ENCODE measurements around the gene TMEM176A.
"Not testable (repeated sequence)": the region's sequence is repeated elsewhere in the genome, so short reads cannot be mapped to it uniquely, and the experiment has no call there.

The TMEM176A gene

DNA sequence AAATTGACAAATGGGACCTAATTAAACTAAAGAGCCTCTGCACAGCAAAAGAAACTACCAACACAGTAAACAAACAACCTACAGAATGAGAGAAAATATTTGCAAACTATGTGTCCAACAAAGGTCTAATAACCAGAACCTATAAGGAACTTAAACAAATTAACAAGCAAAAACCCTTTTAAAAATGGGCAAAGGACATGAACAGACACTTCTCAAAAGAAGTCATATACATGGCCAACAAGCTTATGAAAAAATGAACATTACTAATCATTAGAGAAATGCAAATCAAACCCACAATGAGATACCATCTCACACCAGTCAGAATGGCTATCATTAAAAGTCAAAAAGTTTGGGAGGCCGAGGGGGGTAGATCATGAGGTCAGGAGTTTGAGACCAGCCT, 26.4 kb upstream of the TMEM176A start:
- not testable (repeated sequence) for H3K27ac ChIP-seq (ENCODE audit: low read length); H3K4me3 ChIP-seq (ENCODE audit: low read length); H3K4me1 ChIP-seq (ENCODE audit: control insufficient read depth, low read depth, low read length); H3K27me3 ChIP-seq (ENCODE audit: control insufficient read depth, insufficient read depth, low read length); H3K9ac ChIP-seq (ENCODE audit: low read length); H3K36me3 ChIP-seq (ENCODE audit: control insufficient read depth, low read depth, low read length); H3K9me3 ChIP-seq (ENCODE audit: control insufficient read depth, low read depth, low read length)

DNA sequence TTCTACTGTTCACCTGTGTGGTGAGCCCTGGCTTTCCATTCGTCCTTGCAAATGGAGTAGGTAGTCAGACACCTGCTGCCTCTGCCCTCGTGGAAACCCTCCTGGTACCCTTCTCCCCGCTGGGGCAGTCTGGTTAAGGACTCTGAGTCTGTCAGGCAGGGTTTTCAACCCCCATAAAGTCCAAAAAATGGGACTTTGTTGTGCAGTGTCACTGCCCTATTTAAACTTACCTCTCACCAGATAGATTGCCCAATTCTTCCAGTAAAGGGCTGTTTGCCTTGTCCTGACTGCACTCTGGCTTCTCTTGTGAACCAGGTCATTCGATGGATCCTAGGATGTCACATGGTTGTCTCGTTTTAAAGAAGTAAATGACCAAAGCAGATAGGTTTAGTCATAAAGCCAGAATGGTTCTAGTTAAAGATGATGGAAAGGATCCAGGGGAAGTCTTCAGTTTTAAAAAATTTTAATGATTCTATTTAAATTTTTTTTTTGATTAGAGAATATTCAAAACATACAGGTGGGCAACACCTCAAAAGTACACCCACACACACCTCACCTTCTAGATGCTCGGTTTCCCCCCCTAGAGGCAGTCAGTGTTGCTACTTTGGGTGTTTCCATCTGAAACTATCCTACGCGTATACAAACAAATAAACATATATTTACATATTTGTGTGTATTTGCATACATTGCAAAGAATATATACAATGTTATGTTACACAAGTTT, 22.4 kb upstream of the TMEM176A start:
- H3K36me3 ChIP-seq (ENCODE audit: control insufficient read depth, low read depth, low read length) = no peaks in the 10 kb centered on the region
- no peak overlapping the region for H3K4me3 ChIP-seq (ENCODE audit: low read length)
- H3K9ac ChIP-seq (ENCODE audit: low read length) = no peak overlapping the region
- no peaks in the 10 kb centered on the region for H3K27me3 ChIP-seq (ENCODE audit: control insufficient read depth, insufficient read depth, low read length)
- no peaks in the 10 kb centered on the region for H3K4me1 ChIP-seq (ENCODE audit: control insufficient read depth, low read depth, low read length)
- H3K9me3 ChIP-seq (ENCODE audit: control insufficient read depth, low read depth, low read length) = no peaks in the 10 kb centered on the region
- H3K27ac ChIP-seq (ENCODE audit: low read length) = no peak overlapping the region

DNA sequence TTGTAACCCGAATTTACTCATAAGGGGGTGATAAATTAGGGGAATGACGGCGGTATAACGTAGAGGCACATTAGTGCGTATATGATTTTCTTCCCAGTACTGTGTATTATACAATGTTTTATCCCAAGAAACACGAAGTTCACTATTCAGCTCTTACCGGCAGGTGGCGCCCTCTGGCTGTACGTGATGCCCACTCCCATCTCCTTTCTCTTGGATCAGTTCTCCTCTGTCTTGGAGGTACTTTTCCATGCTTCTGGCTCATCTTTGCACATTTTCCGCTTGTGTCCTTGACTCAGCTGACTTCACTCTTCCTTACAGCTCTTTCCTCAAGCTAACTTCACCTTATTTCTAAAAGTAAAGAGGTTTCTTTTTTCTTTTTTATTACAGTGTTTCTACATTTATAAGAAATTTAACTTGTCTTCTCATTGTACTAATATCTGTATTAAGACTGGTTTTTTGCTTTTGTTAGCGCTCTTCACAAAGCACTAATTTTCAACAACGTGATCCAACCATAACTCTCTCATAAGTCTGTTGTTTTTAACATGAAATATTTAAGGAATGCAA, 21.7 kb upstream of the TMEM176A start:
- Histone ChIP-seq H3K36me3 (ENCODE audit: control insufficient read depth, low read depth, low read length) (no peaks in the 10 kb centered on the region), H3K4me1 (ENCODE audit: control insufficient read depth, low read depth, low read length) (no peaks in the 10 kb centered on the region), H3K4me3 (ENCODE audit: low read length) (no peak overlapping the region), H3K9me3 (ENCODE audit: control insufficient read depth, low read depth, low read length) (no peaks in the 10 kb centered on the region), H3K27me3 (ENCODE audit: control insufficient read depth, insufficient read depth, low read length) (no peaks in the 10 kb centered on the region), H3K9ac (ENCODE audit: low read length) (no peak overlapping the region), H3K27ac (ENCODE audit: low read length) (no peak overlapping the region)

DNA sequence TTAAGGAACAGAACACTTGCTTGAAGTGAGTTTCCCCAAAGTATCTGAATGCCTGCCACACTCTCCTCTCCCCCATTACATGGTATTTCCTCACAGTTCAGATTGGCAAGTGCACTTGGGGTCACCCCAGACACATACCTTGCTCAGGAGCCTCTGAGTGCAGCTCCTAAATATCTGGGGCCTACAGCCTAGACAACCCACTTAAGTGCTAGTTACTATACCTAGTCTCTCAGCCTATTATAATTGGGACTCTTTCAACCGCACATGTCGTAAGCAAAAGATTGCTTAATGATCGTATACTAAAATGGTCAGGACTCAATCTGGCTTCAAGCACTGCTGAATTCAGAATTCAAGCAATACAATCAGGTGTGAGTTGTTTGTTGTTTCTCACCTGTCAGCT, 20.3 kb upstream of the TMEM176A start:
- no peaks in the 10 kb centered on the region for H3K4me1 ChIP-seq (ENCODE audit: control insufficient read depth, low read depth, low read length)
- H3K27ac ChIP-seq (ENCODE audit: low read length) = no peak overlapping the region
- H3K4me3 ChIP-seq (ENCODE audit: low read length) = no peak overlapping the region
- no peaks in the 10 kb centered on the region for H3K36me3 ChIP-seq (ENCODE audit: control insufficient read depth, low read depth, low read length)
- H3K27me3 ChIP-seq (ENCODE audit: control insufficient read depth, insufficient read depth, low read length) = no peaks in the 10 kb centered on the region
- no peak overlapping the region for H3K9ac ChIP-seq (ENCODE audit: low read length)
- no peaks in the 10 kb centered on the region for H3K9me3 ChIP-seq (ENCODE audit: control insufficient read depth, low read depth, low read length)

DNA sequence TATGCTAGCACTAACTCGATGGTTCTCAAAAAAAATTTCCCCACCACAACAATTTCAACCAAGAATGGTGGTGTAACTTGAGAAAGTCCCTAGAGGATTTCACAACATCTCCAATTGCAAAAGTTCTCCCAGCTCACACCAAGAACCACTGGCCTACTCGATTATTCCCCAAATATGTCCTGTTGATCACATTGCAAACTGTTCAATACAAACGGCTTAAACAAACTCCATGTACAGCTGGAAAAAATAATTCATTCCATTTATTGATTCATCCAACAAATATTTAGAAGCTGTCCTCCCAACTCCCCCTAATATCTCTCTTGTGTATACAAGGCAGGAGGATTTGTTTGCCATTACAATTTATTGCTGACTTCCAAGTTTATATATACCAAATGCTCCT, 19.5 kb upstream of the TMEM176A start:
- Histone ChIP-seq H3K9me3 (ENCODE audit: control insufficient read depth, low read depth, low read length) (no peaks in the 10 kb centered on the region), H3K36me3 (ENCODE audit: control insufficient read depth, low read depth, low read length) (no peaks in the 10 kb centered on the region), H3K27ac (ENCODE audit: low read length) (no peak overlapping the region), H3K4me3 (ENCODE audit: low read length) (no peak overlapping the region), H3K27me3 (ENCODE audit: control insufficient read depth, insufficient read depth, low read length) (no peaks in the 10 kb centered on the region), H3K4me1 (ENCODE audit: control insufficient read depth, low read depth, low read length) (no peaks in the 10 kb centered on the region), H3K9ac (ENCODE audit: low read length) (no peak overlapping the region)

DNA sequence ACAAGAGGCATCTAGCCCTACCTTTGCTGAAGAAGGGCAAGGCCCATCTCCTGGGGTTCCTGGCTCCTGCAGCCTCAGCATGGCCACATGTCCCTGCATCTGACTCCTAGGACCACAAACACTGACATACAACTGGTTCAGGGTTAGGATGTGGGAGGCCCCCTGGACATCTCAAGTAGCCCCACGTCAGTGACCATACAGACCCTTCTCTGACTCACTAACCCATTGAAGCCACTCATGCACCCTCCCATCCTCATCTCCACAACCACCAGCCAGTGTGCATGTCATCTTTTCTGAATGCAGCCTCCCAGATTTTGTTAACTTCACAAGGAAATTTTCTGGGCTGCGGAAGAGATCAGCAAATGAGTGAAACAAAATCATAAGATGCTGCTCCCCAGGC, 18.6 kb upstream of the TMEM176A start:
- Histone ChIP-seq H3K4me3 (ENCODE audit: low read length) (no peak overlapping the region), H3K9ac (ENCODE audit: low read length) (no peak overlapping the region), H3K27ac (ENCODE audit: low read length) (no peak overlapping the region), H3K9me3 (ENCODE audit: control insufficient read depth, low read depth, low read length) (no peaks in the 10 kb centered on the region), H3K4me1 (ENCODE audit: control insufficient read depth, low read depth, low read length) (no peaks in the 10 kb centered on the region), H3K27me3 (ENCODE audit: control insufficient read depth, insufficient read depth, low read length) (no peaks in the 10 kb centered on the region), H3K36me3 (ENCODE audit: control insufficient read depth, low read depth, low read length) (no peaks in the 10 kb centered on the region)

DNA sequence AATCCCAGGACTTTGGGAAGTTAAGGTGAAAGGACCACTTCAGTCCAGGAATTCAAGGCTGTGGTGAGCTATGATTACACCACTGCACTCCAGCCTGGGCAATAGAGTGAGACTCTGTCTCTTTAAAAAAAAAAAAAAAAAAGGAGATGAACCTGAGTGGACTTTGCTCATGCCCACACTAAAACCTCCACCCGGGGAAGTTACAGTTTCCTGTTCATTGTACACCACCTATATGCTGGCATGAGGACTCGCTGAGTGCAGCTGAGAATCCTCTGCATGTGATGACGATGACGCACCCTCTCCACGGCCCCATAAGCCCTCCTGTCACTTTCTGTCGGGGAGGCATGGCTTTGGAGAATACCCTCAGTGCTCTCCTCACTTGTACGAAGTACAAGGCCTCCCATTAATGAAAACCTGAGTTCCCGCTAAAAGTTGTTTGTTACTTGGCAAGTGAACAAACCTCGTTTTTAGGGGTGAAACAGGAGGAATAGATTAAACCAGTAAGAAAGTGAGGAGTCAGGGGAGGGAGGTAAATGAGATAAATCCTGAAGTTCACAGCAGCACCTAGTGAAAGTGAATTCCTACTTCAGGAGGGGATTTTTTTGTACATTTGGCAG, 16.3 kb upstream of the TMEM176A start:
- H3K9ac ChIP-seq (ENCODE audit: low read length) = no peak overlapping the region
- H3K4me1 ChIP-seq (ENCODE audit: control insufficient read depth, low read depth, low read length) = no peaks in the 10 kb centered on the region
- no peak overlapping the region for H3K27ac ChIP-seq (ENCODE audit: low read length)

DNA sequence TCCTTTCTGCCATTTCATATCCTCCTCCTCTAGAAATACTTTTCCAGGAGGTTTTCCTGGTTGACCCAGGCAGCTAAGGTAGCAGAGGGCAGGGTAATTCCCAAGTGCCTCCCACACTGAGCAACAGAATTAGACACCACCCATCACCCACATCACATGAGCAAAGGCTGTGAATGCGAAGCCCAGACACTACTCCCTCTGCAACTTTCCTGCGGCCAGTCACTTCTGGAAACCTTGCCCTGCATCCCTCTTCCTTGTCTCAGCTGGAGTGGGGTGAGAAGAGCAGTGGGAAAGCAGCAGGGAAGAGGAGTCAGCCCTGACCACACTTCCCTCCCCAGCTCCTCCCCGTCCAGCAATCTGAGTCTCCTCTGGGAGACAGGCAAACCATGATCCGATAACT, 15.6 kb upstream of the TMEM176A start:
- H3K4me1 ChIP-seq (ENCODE audit: control insufficient read depth, low read depth, low read length) = no peaks in the 10 kb centered on the region
- H3K27ac ChIP-seq (ENCODE audit: low read length) = no peak overlapping the region
- H3K36me3 ChIP-seq (ENCODE audit: control insufficient read depth, low read depth, low read length) = no peaks in the 10 kb centered on the region
- H3K4me3 ChIP-seq (ENCODE audit: low read length) = no peak overlapping the region
- no peak overlapping the region for H3K9ac ChIP-seq (ENCODE audit: low read length)
- no peaks in the 10 kb centered on the region for H3K27me3 ChIP-seq (ENCODE audit: control insufficient read depth, insufficient read depth, low read length)
- no peaks in the 10 kb centered on the region for H3K9me3 ChIP-seq (ENCODE audit: control insufficient read depth, low read depth, low read length)

More for the DNA sequence above, 16.3 kb upstream of the TMEM176A start:
- Histone ChIP-seq H3K9me3 (ENCODE audit: control insufficient read depth, low read depth, low read length) (no peaks in the 10 kb centered on the region), H3K36me3 (ENCODE audit: control insufficient read depth, low read depth, low read length) (no peaks in the 10 kb centered on the region), H3K27me3 (ENCODE audit: control insufficient read depth, insufficient read depth, low read length) (no peaks in the 10 kb centered on the region), H3K4me3 (ENCODE audit: low read length) (no peak overlapping the region)

DNA sequence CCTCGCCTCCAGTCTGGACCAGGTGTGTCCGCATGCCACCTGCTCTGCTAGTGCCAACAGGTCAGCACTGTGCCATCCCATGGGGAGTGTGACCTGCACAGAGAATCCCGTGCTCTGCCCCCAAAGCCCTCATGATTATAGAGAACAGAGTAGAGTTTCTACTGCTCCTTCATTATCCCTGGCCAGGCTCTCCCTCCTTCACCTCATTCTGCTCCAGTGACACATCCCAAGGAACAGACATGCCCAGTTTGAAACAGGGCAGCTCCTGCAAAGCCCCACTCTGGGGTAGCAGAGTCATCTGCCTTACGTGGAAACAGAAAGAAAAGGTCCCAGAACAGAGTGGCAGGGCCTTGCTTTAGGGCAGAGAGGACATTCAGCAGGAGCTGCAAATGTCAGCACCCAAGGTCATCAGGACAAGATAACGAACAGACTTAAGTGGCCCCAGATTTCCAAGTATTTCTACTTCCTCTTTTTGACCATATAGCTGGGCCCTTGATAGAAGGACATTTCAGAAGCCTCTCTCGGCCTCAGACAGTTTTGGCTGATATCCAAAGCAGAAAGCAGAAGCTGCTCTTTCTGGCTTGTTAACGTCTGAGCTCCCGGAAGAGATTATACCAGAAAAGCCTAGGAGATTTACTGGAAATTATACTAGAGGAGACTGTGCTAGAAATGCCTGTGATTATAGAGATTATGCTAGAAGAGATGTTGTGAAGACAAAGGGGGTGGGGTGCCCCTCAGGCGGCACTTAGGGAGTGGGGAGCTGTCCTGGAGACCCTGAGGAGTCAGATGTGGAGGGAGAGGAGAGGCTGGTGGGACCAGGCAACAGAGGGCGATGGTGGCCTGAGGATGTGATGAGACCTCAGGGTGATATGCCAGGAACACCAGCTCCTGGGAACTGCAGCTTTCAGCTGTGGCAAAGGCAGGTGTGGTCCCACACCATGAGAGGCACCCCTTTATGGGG, 13.0 kb upstream of the TMEM176A start:
- H3K4me1 ChIP-seq (ENCODE audit: control insufficient read depth, low read depth, low read length) = no peaks in the 10 kb centered on the region
- no peaks in the 10 kb centered on the region for H3K9me3 ChIP-seq (ENCODE audit: control insufficient read depth, low read depth, low read length)
- H3K27ac ChIP-seq (ENCODE audit: low read length) = no peak overlapping the region
- H3K4me3 ChIP-seq (ENCODE audit: low read length) = no peak overlapping the region
- no peaks in the 10 kb centered on the region for H3K36me3 ChIP-seq (ENCODE audit: control insufficient read depth, low read depth, low read length)
- no peaks in the 10 kb centered on the region for H3K27me3 ChIP-seq (ENCODE audit: control insufficient read depth, insufficient read depth, low read length)
- no peak overlapping the region for H3K9ac ChIP-seq (ENCODE audit: low read length)

DNA sequence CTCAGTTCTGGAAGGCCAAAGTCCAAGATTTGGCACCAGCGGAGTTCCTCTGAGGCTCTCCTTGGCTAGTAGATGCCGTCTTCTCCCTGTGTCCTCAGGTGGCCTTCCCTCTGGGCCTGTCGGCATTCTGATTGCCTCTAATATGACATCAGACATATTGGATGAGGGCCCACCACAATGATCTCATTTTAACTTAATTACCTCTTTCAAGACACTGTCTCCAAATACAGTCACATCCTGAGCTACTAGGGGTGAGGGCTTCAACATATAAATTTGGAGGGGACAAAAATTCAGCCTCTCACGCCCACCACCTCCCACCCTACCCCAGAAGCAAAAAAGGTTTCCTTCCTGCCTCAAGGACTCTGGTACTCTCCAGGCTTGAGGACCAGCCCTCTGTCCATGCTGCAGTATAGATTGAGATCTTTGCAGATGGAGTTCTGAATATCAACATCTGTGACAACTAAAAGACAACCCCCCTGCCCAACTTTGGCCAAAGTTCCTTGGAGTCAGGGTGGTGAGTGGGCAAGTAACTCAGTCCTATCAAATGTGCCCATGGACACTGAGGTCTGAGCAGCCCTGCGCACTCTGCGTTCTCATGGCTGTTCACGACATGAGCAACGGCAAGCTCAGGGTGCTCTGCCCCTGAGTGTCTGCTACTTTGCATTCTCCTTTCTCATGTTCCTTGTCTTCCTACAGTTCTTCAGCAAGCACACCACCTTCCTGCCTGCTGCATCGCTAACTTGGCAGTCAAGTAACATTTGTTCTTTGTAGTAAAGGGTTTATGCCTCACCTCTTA, 11.9 kb upstream of the TMEM176A start:
- Histone ChIP-seq H3K9ac (ENCODE audit: low read length) (no peak overlapping the region), H3K4me3 (ENCODE audit: low read length) (no peak overlapping the region), H3K9me3 (ENCODE audit: control insufficient read depth, low read depth, low read length) (no peaks in the 10 kb centered on the region), H3K4me1 (ENCODE audit: control insufficient read depth, low read depth, low read length) (no peaks in the 10 kb centered on the region), H3K36me3 (ENCODE audit: control insufficient read depth, low read depth, low read length) (no peaks in the 10 kb centered on the region), H3K27me3 (ENCODE audit: control insufficient read depth, insufficient read depth, low read length) (no peaks in the 10 kb centered on the region), H3K27ac (ENCODE audit: low read length) (no peak overlapping the region)
